ENCODE data around the gene NSD2. TPM values are rescaled to one million over a fixed set of nuclear protein-coding genes. Genes with fewer than 3 reads are reported as not detected.

Gene NSD2
- total and polyA plus RNA-seq, 9 of the 15 experiments (the other 6 are each of a cell fraction or from before 2014, with no cell fraction given), result 6.4 to 126 (median 58.8) TPM

DNA sequence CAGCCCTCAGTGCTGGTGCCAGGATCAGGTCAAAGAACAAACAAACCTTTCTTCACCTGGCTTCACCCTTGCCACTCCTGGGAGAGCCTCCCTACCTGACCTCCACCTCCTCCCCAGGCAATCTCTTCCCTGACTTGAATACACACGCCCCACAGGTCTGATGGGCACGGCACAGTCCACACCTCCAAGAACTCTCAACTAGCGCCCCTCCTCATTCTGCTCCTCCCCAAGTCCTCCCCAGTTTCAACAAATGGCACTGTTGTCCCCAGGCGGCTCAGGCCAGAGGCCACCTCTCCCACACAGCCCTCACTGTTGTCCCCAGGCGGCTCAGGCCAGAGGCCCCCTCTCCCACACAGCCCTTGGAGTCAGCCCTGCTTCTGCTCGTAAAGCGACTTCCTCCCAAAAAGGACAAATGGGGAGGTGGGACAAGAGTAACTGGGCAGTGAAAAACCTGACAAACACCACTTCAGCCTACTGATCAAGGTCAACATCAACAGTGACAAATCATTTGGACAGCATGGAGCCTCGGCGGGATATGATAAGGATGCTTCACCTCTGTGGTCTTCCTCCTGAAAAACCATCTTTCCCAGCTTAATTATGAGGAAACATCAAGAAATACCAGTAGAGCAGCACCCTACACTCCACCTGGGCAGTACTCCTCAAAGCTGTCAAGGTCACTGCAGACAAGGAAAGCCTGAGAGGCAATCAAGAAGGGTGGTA, 18.1 kb upstream of the NSD2 start:
- H3K79me2 ChIP-seq (ENCODE audit: control insufficient read depth, insufficient read depth, low read length), result peaks cover 93% of the 10 kb centered on the region
- TF ChIP-seq RUNX1 (IDR thresholded peaks at IDR 0.05; ENCODE audit: low read depth) (no peak), KLF1 (tag; IDR thresholded peaks at IDR 0.05) (no peak), FOSL1 (tag; conservative IDR thresholded peaks at IDR 0.05) (no peak), MAZ (CRISPR knock-in tag; conservative IDR thresholded peaks at IDR 0.05 in 1 of 2, IDR thresholded peaks at IDR 0.05 in 1 of 2) (peak in 1 of 2 experiments; percentile 48; a peak in 1 of 4 replicates), TEAD4 (IDR thresholded peaks at IDR 0.05; ENCODE audit: low read length) (peak; percentile 30; the same call in 1 of the 2 replicates), TEAD4 (CRISPR knock-in tag; IDR thresholded peaks at IDR 0.05; ENCODE audit: borderline replicate concordance) (no peak), TCF3 (CRISPR knock-in tag; IDR thresholded peaks at IDR 0.05) (peak; percentile 39), NCOR1 (IDR thresholded peaks at IDR 0.05) (0 out of 2 replicates have a peak, but pooled peaks have one; percentile 25), LARP7 (IDR thresholded peaks at IDR 0.05) (no peak), ETV1 (tag; conservative IDR thresholded peaks at IDR 0.05; ENCODE audit: low read depth) (0 out of 2 replicates have a peak, but pooled peaks have one; percentile 21), CBX3 (IDR thresholded peaks at IDR 0.05; ENCODE audit: borderline replicate concordance in 1 of 2, low read length in 2 of 2) (0 out of 3 replicates have a peak, but pooled peaks of 1 of the 2 experiments have one; percentile 21), CTBP1 (IDR thresholded peaks at IDR 0.05; ENCODE audit: borderline replicate concordance) (peak; percentile 84), LEF1 (IDR thresholded peaks at IDR 0.05) (peak; percentile 29; the same call in 1 of the 2 replicates), TCF7 (IDR thresholded peaks at IDR 0.05; ENCODE audit: borderline replicate concordance) (no peak), SMARCE1 (IDR thresholded peaks at IDR 0.05) (0 out of 2 replicates have a peak, but pooled peaks have one; percentile 55)
- TF ChIP-seq, protein P1, sequence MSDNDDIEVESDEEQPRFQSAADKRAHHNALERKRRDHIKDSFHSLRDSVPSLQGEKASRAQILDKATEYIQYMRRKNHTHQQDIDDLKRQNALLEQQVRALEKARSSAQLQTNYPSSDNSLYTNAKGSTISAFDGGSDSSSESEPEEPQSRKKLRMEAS (CRISPR knock-in tag; IDR thresholded peaks at IDR 0.05), result 0 out of 2 replicates have a peak, but pooled peaks have one; percentile 23
- TF ChIP-seq, protein P2, sequence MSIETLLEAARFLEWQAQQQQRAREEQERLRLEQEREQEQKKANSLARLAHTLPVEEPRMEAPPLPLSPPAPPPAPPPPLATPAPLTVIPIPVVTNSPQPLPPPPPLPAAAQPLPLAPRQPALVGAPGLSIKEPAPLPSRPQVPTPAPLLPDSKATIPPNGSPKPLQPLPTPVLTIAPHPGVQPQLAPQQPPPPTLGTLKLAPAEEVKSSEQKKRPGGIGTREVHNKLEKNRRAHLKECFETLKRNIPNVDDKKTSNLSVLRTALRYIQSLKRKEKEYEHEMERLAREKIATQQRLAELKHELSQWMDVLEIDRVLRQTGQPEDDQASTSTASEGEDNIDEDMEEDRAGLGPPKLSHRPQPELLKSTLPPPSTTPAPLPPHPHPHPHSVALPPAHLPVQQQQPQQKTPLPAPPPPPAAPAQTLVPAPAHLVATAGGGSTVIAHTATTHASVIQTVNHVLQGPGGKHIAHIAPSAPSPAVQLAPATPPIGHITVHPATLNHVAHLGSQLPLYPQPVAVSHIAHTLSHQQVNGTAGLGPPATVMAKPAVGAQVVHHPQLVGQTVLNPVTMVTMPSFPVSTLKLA (conservative IDR thresholded peaks at IDR 0.05), result 0 out of 4 replicates have a peak, but pooled peaks of 1 of the 2 experiments have one; percentile 12
- TF ChIP-seq, protein P3, sequence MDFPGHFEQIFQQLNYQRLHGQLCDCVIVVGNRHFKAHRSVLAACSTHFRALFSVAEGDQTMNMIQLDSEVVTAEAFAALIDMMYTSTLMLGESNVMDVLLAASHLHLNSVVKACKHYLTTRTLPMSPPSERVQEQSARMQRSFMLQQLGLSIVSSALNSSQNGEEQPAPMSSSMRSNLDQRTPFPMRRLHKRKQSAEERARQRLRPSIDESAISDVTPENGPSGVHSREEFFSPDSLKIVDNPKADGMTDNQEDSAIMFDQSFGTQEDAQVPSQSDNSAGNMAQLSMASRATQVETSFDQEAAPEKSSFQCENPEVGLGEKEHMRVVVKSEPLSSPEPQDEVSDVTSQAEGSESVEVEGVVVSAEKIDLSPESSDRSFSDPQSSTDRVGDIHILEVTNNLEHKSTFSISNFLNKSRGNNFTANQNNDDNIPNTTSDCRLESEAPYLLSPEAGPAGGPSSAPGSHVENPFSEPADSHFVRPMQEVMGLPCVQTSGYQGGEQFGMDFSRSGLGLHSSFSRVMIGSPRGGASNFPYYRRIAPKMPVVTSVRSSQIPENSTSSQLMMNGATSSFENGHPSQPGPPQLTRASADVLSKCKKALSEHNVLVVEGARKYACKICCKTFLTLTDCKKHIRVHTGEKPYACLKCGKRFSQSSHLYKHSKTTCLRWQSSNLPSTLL (IDR thresholded peaks at IDR 0.05), result no peak

More for the DNA sequence above, 18.1 kb upstream of the NSD2 start:
- in situ Hi-C loops (cut with MboI), result no loop called here
- Histone ChIP-seq H4K20me1 (replicated peaks; ENCODE audit: control insufficient read depth, insufficient read depth, low read length) (peaks cover 27% of the 10 kb centered on the region), H3K9ac (ENCODE audit: insufficient read depth in 1 of 2, low read depth in 2 of 2, low read length in 2 of 2) (peak overlapping the region; percentile 34 to 87), H3K9me3 (replicated peaks; ENCODE audit: control insufficient read depth, insufficient read depth, low read depth, low read length) (no peaks in the 10 kb centered on the region), H3K27me3 (ENCODE audit: control insufficient read depth in 2 of 2, insufficient read depth in 2 of 2, low read length in 2 of 2) (no peaks in the 10 kb centered on the region), H3K36me3 (ENCODE audit: control insufficient read depth, insufficient read depth, low read length) (peaks cover 42% of the 10 kb centered on the region), H3K27ac (ENCODE audit: extremely low read depth, low read depth, low read length) (peak overlapping the region; percentile 52), H3K4me3 (no peak overlapping the region), H3K4me1 (replicated peaks in 1 of 2; ENCODE audit: control insufficient read depth in 2 of 2, insufficient read depth in 2 of 2, low read length in 2 of 2) (peaks cover 40 to 67% of the 10 kb centered on the region in 2 experiments), H2AFZ (ENCODE audit: low read depth, low read length) (no peak overlapping the region), H3K4me2 (ENCODE audit: insufficient read depth, low read length) (peak overlapping the region; percentile 59), H3K9me1 (ENCODE audit: control insufficient read depth, insufficient read depth, low read length) (peaks cover 11% of the 10 kb centered on the region)
- 0 out of 3 replicates have a peak, but pooled peaks have one; percentile 0 for ATAC-seq
- FAIRE-seq, result peak; percentile 69
- peak in 2 of 4 experiments; percentile 18 to 61 for DNase-seq (ENCODE audit: extremely low read depth in 1 of 4, low spot score in 3 of 4)
- intact Hi-C loops (cut with micrococcal nuclease), result no loop called here
- ChIA-PET CTCF (ENCODE audit: low intra/inter-chr PET ratio) (no interaction called here), POLR2A (interaction anchor here (0.9 to 1.4 kb wide), 4 partner anchors 11 to 653 kb away, joined by 3 to 7 read pairs (median 4); partner anchors contain the start of gene NSD2)
- no TSS peak for BruUV-seq (replicated peaks)
- WGBS (ENCODE audit: insufficient coverage, low coverage, missing lambda C conversion rate), result 17% methylated on average over 9 of the region's 9 CpGs

Measured in K562 (cell line).